GM12892 (cell line): Measurements from ENCODE around the gene CLCF1.

ENCODE experiments used
- POLR2A ChIP-seq: IDR thresholded peaks from 2 replicates; pipeline ENCODE4 v1.6.1; 2011; ENCODE audit warnings: low read depth, low read length, control low read depth
- TAF1 ChIP-seq: IDR thresholded peaks from 2 replicates; pipeline ENCODE4 v1.6.1; 2011; ENCODE audit warnings: low read depth, mild to moderate bottlenecking, control low read depth, low read length, borderline replicate concordance

- TF ChIP-seq POLR2A (no peak), TAF1 (no peak)
These were observed 3.6 kb downstream of the CLCF1 start for GRCh38 chr11:67369801-67370284.
